Measurements from ENCODE around the gene NOL3.

NOL3 gene

GRCh38 chr16:67162506-67163163, 7.7 kb upstream of the NOL3 start:
- TF ChIP-seq EP300 (IDR thresholded peaks at IDR 0.05; ENCODE audit: borderline replicate concordance) (peak; percentile 6; the same call in 1 of the 2 replicates), TEAD4 (IDR thresholded peaks at IDR 0.05) (no peak), CREB1 (IDR thresholded peaks at IDR 0.05; ENCODE audit: low read depth) (no peak), REST (IDR thresholded peaks at IDR 0.05; ENCODE audit: low read depth) (no peak), ZBTB7A (IDR thresholded peaks at IDR 0.05; ENCODE audit: low read depth) (no peak), CEBPB (IDR thresholded peaks at IDR 0.05) (no peak)

GRCh38 chr16:67163164-67163998, 7.0 kb upstream of the NOL3 start:
- TF ChIP-seq EP300 (IDR thresholded peaks at IDR 0.05; ENCODE audit: borderline replicate concordance) (peak; percentile 4; the same call in 1 of the 2 replicates), MAX (IDR thresholded peaks at IDR 0.05) (peak; percentile 91), RAD21 (IDR thresholded peaks at IDR 0.05; ENCODE audit: low read depth) (no peak), YY1 (IDR thresholded peaks at IDR 0.05; ENCODE audit: low read depth) (no peak), USF1 (IDR thresholded peaks at IDR 0.05) (peak; percentile 3; the same call in 1 of the 2 replicates), CEBPB (IDR thresholded peaks at IDR 0.05) (no peak)

- TF ChIP-seq TEAD4 (IDR thresholded peaks at IDR 0.05) (0 out of 2 replicates have a peak, but pooled peaks have one; percentile 12), CREB1 (IDR thresholded peaks at IDR 0.05; ENCODE audit: low read depth) (no peak)
Observed at GRCh38 chr16:67163999-67164558, 6.3 kb upstream of the NOL3 start.

- no peak for TF ChIP-seq CEBPB (IDR thresholded peaks at IDR 0.05)
- peak; percentile 82 for TF ChIP-seq USF1 (IDR thresholded peaks at IDR 0.05)
- no peak for TF ChIP-seq REST (IDR thresholded peaks at IDR 0.05; ENCODE audit: low read depth)
- TF ChIP-seq EGR1 (IDR thresholded peaks at IDR 0.05), result no peak
- TF ChIP-seq MAX (IDR thresholded peaks at IDR 0.05), result peak; percentile 88
- 0 out of 2 replicates have a peak, but pooled peaks have one; percentile 24 for TF ChIP-seq TCF12 (IDR thresholded peaks at IDR 0.05; ENCODE audit: low read depth)
- TF ChIP-seq EP300 (IDR thresholded peaks at IDR 0.05; ENCODE audit: borderline replicate concordance), result 0 out of 2 replicates have a peak, but pooled peaks have one; percentile 11
Observed at GRCh38 chr16:67164599-67165061, 5.7 kb upstream of the NOL3 start, which contains the start of gene HSF4. TSS of gene HSF4 (plus strand) at chr16:67164745. CDS start at chr16:67164812, 67 bp downstream.

- no peak for TF ChIP-seq EP300 (IDR thresholded peaks at IDR 0.05; ENCODE audit: borderline replicate concordance)
- no peak for TF ChIP-seq YY1 (IDR thresholded peaks at IDR 0.05; ENCODE audit: low read depth)
- no peak for TF ChIP-seq TAF1 (IDR thresholded peaks at IDR 0.05; ENCODE audit: low read depth)
- TF ChIP-seq CEBPB (IDR thresholded peaks at IDR 0.05), result no peak
- no peak for TF ChIP-seq FOXM1 (IDR thresholded peaks at IDR 0.05; ENCODE audit: borderline replicate concordance, low read depth)
- TF ChIP-seq NFIC (IDR thresholded peaks at IDR 0.05), result no peak
- no peak for TF ChIP-seq ZBTB7A (IDR thresholded peaks at IDR 0.05; ENCODE audit: low read depth)
- TF ChIP-seq REST (IDR thresholded peaks at IDR 0.05; ENCODE audit: low read depth), result no peak
- TF ChIP-seq USF1 (IDR thresholded peaks at IDR 0.05), result no peak
- no peak for TF ChIP-seq EGR1 (IDR thresholded peaks at IDR 0.05)
- no peak for TF ChIP-seq RAD21 (IDR thresholded peaks at IDR 0.05; ENCODE audit: low read depth)
Observed at GRCh38 chr16:67165121-67166078, 4.9 kb upstream of the NOL3 start.
